ENCODE measurements around the gene TIMP1.

The TIMP1 gene

DNA sequence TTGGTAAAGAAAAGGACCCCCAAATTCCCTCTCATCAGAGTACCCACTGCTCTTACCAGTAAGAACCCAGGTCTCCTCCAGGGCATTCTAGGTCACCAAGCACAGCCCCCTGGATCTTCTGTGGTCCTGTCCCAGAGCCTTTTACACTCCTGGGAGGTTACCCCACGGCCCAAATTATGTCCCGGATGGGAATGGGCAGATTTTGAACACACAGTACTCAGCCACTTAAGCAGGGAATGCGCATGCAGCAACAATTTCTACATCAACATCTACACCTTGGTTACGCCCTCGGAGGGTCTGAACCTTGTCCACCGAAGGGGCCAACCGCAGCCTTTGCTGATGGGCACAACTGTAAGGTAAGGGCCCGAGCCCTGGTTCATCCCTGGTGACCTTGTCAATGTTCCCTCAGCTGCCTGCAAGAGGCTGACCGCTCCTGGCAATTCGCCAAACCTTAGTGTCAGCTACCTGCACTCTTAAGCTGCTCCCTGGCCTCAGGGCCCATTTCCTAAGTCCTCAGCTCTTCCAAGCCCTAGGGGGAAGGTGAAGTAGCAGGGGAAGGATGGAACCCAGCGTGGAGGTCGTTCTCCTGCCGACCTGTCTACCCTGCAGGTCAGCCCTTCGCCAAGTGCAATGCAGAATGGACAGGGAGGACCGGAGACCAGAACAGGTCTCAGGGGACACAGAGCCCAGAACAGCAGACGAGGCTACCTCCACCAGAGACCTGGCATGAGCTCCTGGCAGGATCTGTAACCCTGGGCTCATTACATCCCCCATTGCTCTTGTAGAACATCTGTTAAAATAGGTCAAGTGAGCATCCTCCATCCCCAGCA, 5.9 kb downstream of the TIMP1 start:
- no peaks in the 10 kb centered on the region for H3K79me2 ChIP-seq (ENCODE audit: low read length)
- no peak overlapping the region for H3K9ac ChIP-seq (ENCODE audit: low read length)
- no peaks in the 10 kb centered on the region for H3K4me1 ChIP-seq (ENCODE audit: low read length)
- H4K20me1 ChIP-seq (ENCODE audit: insufficient read depth, low read length), result no peaks in the 10 kb centered on the region
- H3K27ac ChIP-seq (ENCODE audit: low read length), result no peak overlapping the region
- no peaks in the 10 kb centered on the region for H3K9me3 ChIP-seq (ENCODE audit: insufficient read depth, low read length)
- no peak overlapping the region for H3K4me3 ChIP-seq (ENCODE audit: low read length)
- no peaks in the 10 kb centered on the region for H3K36me3 ChIP-seq (replicated peaks; ENCODE audit: low read depth, low read length)
- TF ChIP-seq, protein P1, sequence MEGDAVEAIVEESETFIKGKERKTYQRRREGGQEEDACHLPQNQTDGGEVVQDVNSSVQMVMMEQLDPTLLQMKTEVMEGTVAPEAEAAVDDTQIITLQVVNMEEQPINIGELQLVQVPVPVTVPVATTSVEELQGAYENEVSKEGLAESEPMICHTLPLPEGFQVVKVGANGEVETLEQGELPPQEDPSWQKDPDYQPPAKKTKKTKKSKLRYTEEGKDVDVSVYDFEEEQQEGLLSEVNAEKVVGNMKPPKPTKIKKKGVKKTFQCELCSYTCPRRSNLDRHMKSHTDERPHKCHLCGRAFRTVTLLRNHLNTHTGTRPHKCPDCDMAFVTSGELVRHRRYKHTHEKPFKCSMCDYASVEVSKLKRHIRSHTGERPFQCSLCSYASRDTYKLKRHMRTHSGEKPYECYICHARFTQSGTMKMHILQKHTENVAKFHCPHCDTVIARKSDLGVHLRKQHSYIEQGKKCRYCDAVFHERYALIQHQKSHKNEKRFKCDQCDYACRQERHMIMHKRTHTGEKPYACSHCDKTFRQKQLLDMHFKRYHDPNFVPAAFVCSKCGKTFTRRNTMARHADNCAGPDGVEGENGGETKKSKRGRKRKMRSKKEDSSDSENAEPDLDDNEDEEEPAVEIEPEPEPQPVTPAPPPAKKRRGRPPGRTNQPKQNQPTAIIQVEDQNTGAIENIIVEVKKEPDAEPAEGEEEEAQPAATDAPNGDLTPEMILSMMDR (IDR thresholded peaks at IDR 0.05; ENCODE audit: low read depth, low read length), result no peak
- TF ChIP-seq EZH2phosphoT487 (IDR thresholded peaks at IDR 0.05; ENCODE audit: low read depth), result no peak
- no peak overlapping the region for H2AFZ ChIP-seq (ENCODE audit: low read depth, low read length)
- H3K4me2 ChIP-seq (ENCODE audit: low read length), result no peak overlapping the region
- no peaks in the 10 kb centered on the region for H3K27me3 ChIP-seq (ENCODE audit: low read depth, low read length)

DNA sequence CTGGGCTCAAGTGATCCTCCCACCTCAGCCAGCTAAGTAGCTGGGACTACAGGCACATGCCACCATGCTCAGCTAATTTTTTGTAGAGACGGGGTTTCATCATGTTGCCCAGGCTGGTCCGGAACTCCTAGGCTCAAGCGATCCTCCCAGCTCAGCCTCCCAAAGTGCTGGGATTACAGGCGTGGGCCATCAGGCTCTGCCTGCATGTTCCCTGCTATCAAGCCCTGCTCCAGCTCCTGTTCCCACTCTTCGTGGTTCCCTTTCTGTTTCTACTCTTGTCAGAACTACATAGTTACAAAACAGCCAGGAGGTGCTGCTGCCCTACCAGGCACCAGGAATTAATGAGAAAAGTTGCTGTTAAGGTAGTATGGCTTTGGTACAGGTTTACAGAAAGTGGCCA, 8.7 kb downstream of the TIMP1 start:
- no peaks in the 10 kb centered on the region for H3K27me3 ChIP-seq (ENCODE audit: low read depth, low read length)
- H3K79me2 ChIP-seq (ENCODE audit: low read length), result no peaks in the 10 kb centered on the region
- H2AFZ ChIP-seq (ENCODE audit: low read depth, low read length), result no peak overlapping the region
- H3K9me3 ChIP-seq (ENCODE audit: insufficient read depth, low read length), result no peaks in the 10 kb centered on the region
- H3K9ac ChIP-seq (ENCODE audit: low read length), result no peak overlapping the region
- H3K4me1 ChIP-seq (ENCODE audit: low read length), result no peaks in the 10 kb centered on the region
- H3K36me3 ChIP-seq (replicated peaks; ENCODE audit: low read depth, low read length), result no peaks in the 10 kb centered on the region
- no peak overlapping the region for H3K4me3 ChIP-seq (ENCODE audit: low read length)
- H3K4me2 ChIP-seq (ENCODE audit: low read length), result no peak overlapping the region
- no peaks in the 10 kb centered on the region for H4K20me1 ChIP-seq (ENCODE audit: insufficient read depth, low read length)
- TF ChIP-seq, protein P1 (IDR thresholded peaks at IDR 0.05; ENCODE audit: low read depth, low read length), result no peak
- TF ChIP-seq EZH2phosphoT487 (IDR thresholded peaks at IDR 0.05; ENCODE audit: low read depth), result no peak
- H3K27ac ChIP-seq (ENCODE audit: low read length), result no peak overlapping the region

DNA sequence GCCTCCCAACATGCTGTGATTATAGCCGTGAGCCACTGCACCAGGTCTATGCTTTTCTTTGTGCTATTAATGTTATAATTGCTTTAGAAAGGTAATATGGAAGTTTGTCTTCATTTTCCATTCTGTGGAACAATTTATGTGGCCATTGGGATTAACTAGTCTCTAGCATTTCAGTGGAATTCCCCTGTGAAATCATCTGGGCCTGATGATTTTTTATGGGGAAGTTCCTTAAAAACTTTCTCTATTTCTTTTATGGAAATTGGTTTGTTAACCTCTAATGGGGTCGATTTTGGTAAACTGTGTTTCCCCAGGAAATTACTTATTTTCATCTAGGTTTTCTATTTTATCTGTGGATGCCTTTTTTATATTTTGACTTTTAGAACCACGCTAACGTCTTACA, 11.3 kb downstream of the TIMP1 start:
- H3K4me1 ChIP-seq (ENCODE audit: low read length), result no peaks in the 10 kb centered on the region
- no peaks in the 10 kb centered on the region for H3K79me2 ChIP-seq (ENCODE audit: low read length)
- H3K4me2 ChIP-seq (ENCODE audit: low read length), result no peak overlapping the region
- no peaks in the 10 kb centered on the region for H4K20me1 ChIP-seq (ENCODE audit: insufficient read depth, low read length)
- H3K27me3 ChIP-seq (ENCODE audit: low read depth, low read length), result no peaks in the 10 kb centered on the region; the same call in 1 of the 2 replicates
- no peak overlapping the region for H2AFZ ChIP-seq (ENCODE audit: low read depth, low read length)
- no peak overlapping the region for H3K27ac ChIP-seq (ENCODE audit: low read length)
- H3K4me3 ChIP-seq (ENCODE audit: low read length), result no peak overlapping the region
- no peaks in the 10 kb centered on the region for H3K9me3 ChIP-seq (ENCODE audit: insufficient read depth, low read length)
- no peak overlapping the region for H3K9ac ChIP-seq (ENCODE audit: low read length)
- TF ChIP-seq EZH2phosphoT487 (IDR thresholded peaks at IDR 0.05; ENCODE audit: low read depth), result no peak
- TF ChIP-seq, protein P1 (IDR thresholded peaks at IDR 0.05; ENCODE audit: low read depth, low read length), result no peak
- H3K36me3 ChIP-seq (replicated peaks; ENCODE audit: low read depth, low read length), result no peaks in the 10 kb centered on the region

DNA sequence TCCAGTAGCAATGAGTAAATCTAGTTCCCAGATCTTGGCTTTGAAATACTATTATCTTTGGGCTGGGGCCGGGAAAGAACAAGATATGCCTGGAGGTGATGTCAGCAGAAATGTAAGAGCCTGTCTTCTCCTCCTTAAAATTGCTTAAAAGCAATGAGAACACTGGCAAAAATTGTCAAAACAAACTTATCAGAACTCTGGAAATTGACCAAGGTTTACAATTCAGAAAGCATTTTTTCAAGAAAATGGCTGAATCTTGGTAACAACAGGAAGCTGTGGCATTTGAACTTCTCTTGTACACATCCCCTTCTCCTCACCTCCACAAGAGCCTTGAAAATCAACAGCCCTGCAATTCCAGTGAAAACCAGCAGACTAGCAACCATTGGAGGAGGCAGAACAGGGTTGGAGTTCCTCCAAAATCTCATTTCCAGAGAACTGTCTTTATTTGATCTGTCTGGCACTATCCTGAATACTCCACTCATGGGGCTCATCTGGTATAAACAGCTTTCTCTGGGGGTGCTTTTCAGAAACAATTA, 13.5 kb downstream of the TIMP1 start:
- Histone ChIP-seq H4K20me1 (ENCODE audit: insufficient read depth, low read length) (no peaks in the 10 kb centered on the region), H3K4me3 (ENCODE audit: low read length) (no peak overlapping the region), H3K9me3 (ENCODE audit: insufficient read depth, low read length) (no peaks in the 10 kb centered on the region), H2AFZ (ENCODE audit: low read depth, low read length) (no peak overlapping the region), H3K9ac (ENCODE audit: low read length) (no peak overlapping the region), H3K4me1 (ENCODE audit: low read length) (no peaks in the 10 kb centered on the region), H3K27me3 (ENCODE audit: low read depth, low read length) (no peaks in the 10 kb centered on the region; the same call in 1 of the 2 replicates), H3K4me2 (ENCODE audit: low read length) (no peak overlapping the region), H3K27ac (ENCODE audit: low read length) (no peak overlapping the region), H3K79me2 (ENCODE audit: low read length) (no peaks in the 10 kb centered on the region), H3K36me3 (replicated peaks; ENCODE audit: low read depth, low read length) (no peaks in the 10 kb centered on the region)
- no peak for TF ChIP-seq EZH2phosphoT487 (IDR thresholded peaks at IDR 0.05; ENCODE audit: low read depth)
- TF ChIP-seq, protein P1 (IDR thresholded peaks at IDR 0.05; ENCODE audit: low read depth, low read length), result no peak
